MM.1S (cell line): ENCODE data around the gene CCS.

Source experiments
- DNase-seq: peaks from one replicate; pipeline ENCODE4 v3.0.0-alpha.2; 2015
- H2AFZ ChIP-seq: fragments of 300-600 bp; sonication (generic); 2 replicates; pipeline ENCODE4 v1.6.0; 2016; ENCODE audit warnings: antibody characterized with exemption, low read length
- H3F3A ChIP-seq: fragments of 300-600 bp; sonication (generic); 2 replicates; pipeline ENCODE4 v1.6.1; 2016; ENCODE audit warnings: mild to moderate bottlenecking, antibody characterized with exemption, low read length, moderate library complexity, mixed read lengths; ENCODE audit not compliant: insufficient read depth
- H3K27ac ChIP-seq: fragments of 300-600 bp; sonication (generic); 2 replicates; pipeline ENCODE4 v1.5.1; 2016; ENCODE audit warnings: mild to moderate bottlenecking, low read length
- H3K27me3 ChIP-seq: fragments of 300-600 bp; sonication (generic); replicated peaks from 2 replicates; pipeline ENCODE4 v1.6.0; 2016; ENCODE audit warnings: low read length; ENCODE audit not compliant: insufficient read depth
- H3K36me3 ChIP-seq: fragments of 300-600 bp; sonication (generic); replicated peaks from 2 replicates; pipeline ENCODE4 v1.6.1; 2016; ENCODE audit warnings: mild to moderate bottlenecking, low read length, mixed read lengths; ENCODE audit not compliant: insufficient read depth
- H3K4me1 ChIP-seq: fragments of 300-600 bp; sonication (generic); 2 replicates; pipeline ENCODE4 v1.6.1; 2016; ENCODE audit warnings: low read length, mixed read lengths
- H3K4me2 ChIP-seq: fragments of 300-600 bp; sonication (generic); 2 replicates; pipeline ENCODE4 v1.6.0; 2016; ENCODE audit warnings: low read depth, low read length
- H3K4me3 ChIP-seq: fragments of 300-600 bp; sonication (generic); 2 replicates; pipeline ENCODE4 v1.5.1; 2016; ENCODE audit warnings: low read length, mixed read lengths
- H3K79me2 ChIP-seq: fragments of 300-600 bp; sonication (generic); 2 replicates; pipeline ENCODE4 v1.6.1; 2016; ENCODE audit warnings: mixed run types, low read length, mixed read lengths
- H3K9ac ChIP-seq: fragments of 300-600 bp; sonication (generic); 2 replicates; pipeline ENCODE4 v1.6.1; 2016; ENCODE audit warnings: low read length, mixed read lengths
- H3K9me2 ChIP-seq: fragments of 300-600 bp; sonication (generic); replicated peaks from 2 replicates; pipeline ENCODE4 v1.6.1; 2016; ENCODE audit warnings: mild to moderate bottlenecking, low read length, mixed read lengths; ENCODE audit not compliant: insufficient read depth
- H3K9me3 ChIP-seq: fragments of 300-600 bp; sonication (generic); replicated peaks from 2 replicates; pipeline ENCODE4 v1.6.1; 2016; ENCODE audit warnings: mild to moderate bottlenecking, low read length, mixed read lengths; ENCODE audit not compliant: insufficient read depth
- H4K20me1 ChIP-seq: fragments of 300-600 bp; sonication (generic); 2 replicates; pipeline ENCODE4 v1.6.1; 2016; ENCODE audit warnings: mild to moderate bottlenecking, low read length, moderate library complexity, mixed read lengths; ENCODE audit not compliant: insufficient read depth
- CTCF ChIP-seq: fragments of 300-600 bp; sonication (generic); IDR thresholded peaks from 2 replicates; pipeline ENCODE4 v1.5.1; 2016; ENCODE audit warnings: antibody characterized with exemption, low read length, mixed read lengths
- EZH2 ChIP-seq: fragments of 300-600 bp; sonication (generic); optimal IDR thresholded peaks from 2 replicates; pipeline ENCODE3; 2017; ENCODE audit warnings: low read depth, mild to moderate bottlenecking, antibody characterized with exemption, low read length, mixed read lengths
- EZH2phosphoT487 ChIP-seq: fragments of 300-600 bp; sonication (generic); IDR thresholded peaks from 2 replicates; pipeline ENCODE4 v1.6.1; 2018; ENCODE audit warnings: antibody characterized with exemption, low read length

Gene CCS

DNA sequence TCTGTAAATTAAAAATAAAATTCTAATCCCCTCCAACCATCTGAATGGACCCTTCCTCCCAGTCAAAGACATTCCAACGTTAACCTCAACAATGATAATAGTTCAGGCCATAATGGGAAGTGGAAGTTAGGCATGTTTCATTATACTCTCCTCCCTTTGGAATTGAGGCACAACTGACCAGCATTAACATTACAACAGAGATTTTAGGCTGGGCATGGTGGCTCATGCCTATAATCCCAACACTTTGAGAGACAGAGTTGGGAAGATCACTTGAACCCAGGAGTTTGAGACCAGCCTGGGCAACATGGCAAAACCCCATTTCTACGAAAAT is 22.2 kb upstream of the CCS start:
- Histone ChIP-seq H3K9me3 (no peaks in the 10 kb centered on the region), H3K9ac (no peak overlapping the region), H3F3A (no peaks in the 10 kb centered on the region), H2AFZ (no peak overlapping the region), H3K27ac (no peak overlapping the region), H3K79me2 (no peaks in the 10 kb centered on the region), H3K27me3 (peaks cover 42% of the 10 kb centered on the region), H3K4me3 (no peak overlapping the region), H3K4me2 (no peak overlapping the region), H3K4me1 (no peaks in the 10 kb centered on the region), H3K9me2 (no peaks in the 10 kb centered on the region), H3K36me3 (no peaks in the 10 kb centered on the region), H4K20me1 (no peaks in the 10 kb centered on the region)
- TF ChIP-seq CTCF (no peak), EZH2 (no peak)
- DNase-seq, result no peak

DNA sequence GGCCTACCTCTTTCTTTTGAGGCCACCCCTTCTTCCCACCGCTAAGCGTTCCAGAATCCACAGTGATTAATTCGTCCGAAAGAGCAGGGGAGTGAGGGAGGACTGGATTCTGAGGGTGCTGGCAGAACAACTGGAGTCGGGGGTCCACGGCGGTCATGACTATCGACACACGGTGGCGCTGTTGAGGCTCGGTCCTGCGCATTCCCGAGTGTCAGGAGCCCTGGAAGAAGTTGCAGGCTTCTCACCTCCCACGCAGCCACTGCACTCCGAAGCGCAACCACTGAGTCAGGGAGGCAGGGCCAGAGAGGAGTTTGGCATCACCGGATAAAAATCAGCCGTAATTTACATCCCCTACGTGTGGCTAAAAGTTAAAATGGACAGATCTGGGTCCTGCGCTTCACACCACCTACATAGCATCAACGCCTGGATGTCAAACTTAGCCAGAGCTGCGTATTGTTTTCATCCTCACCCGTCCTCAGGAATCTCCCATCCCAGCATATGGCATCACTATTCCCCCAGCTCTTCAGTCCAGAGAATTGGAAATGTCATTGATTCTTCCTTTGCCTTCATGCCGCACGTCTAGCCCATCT is 13.9 kb upstream of the CCS start:
- H4K20me1 ChIP-seq, result no peaks in the 10 kb centered on the region
- H3K79me2 ChIP-seq, result no peaks in the 10 kb centered on the region
- peak; percentile 79 for TF ChIP-seq CTCF
- TF ChIP-seq EZH2, result no peak
- TF ChIP-seq EZH2phosphoT487, result no peak
- no peak overlapping the region for H3K4me3 ChIP-seq
- H2AFZ ChIP-seq, result no peak overlapping the region
- no peak overlapping the region for H3K9ac ChIP-seq
- H3K4me2 ChIP-seq, result peak overlapping the region; percentile 35; the same call in 1 of the 2 replicates
- DNase-seq, result peak; percentile 38
- no peaks in the 10 kb centered on the region for H3K36me3 ChIP-seq
- H3K9me3 ChIP-seq, result no peaks in the 10 kb centered on the region
- H3K27ac ChIP-seq, result no peak overlapping the region
- no peaks in the 10 kb centered on the region for H3K4me1 ChIP-seq
- H3K27me3 ChIP-seq, result peaks cover 21% of the 10 kb centered on the region; the same call in 1 of the 2 replicates
- H3F3A ChIP-seq, result no peaks in the 10 kb centered on the region
- H3K9me2 ChIP-seq, result no peaks in the 10 kb centered on the region

DNA sequence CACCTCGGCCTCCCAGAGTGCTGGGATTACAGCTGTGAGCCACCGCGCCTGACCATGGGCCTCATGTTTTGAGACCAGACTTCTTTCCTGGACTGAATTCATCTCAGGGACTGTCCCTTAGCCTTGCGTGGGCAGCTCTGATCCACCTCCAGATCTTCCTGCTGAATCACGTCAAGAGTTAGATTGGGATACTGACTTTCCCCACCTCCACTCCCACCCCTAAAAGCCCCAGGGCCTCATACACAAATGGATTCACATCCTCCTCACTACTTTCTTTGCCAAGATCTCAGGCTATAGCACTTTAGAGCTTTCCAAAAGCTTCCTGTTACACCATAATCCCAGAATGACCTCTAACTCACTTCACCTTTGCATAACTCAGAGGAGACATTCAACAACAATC is 12.2 kb upstream of the CCS start:
- no peak overlapping the region for H3K4me3 ChIP-seq
- no peak for DNase-seq
- H3K4me1 ChIP-seq, result no peaks in the 10 kb centered on the region
- TF ChIP-seq EZH2phosphoT487 (no peak), EZH2 (no peak), CTCF (no peak)
- no peaks in the 10 kb centered on the region for H4K20me1 ChIP-seq
- H3K36me3 ChIP-seq, result no peaks in the 10 kb centered on the region
- no peaks in the 10 kb centered on the region for H3K9me3 ChIP-seq
- H3K4me2 ChIP-seq, result no peak overlapping the region
- no peaks in the 10 kb centered on the region for H3F3A ChIP-seq
- no peak overlapping the region for H3K9ac ChIP-seq
- H3K27me3 ChIP-seq, result peaks cover 16% of the 10 kb centered on the region; the same call in 1 of the 2 replicates
- H3K79me2 ChIP-seq, result no peaks in the 10 kb centered on the region
- no peak overlapping the region for H3K27ac ChIP-seq
- no peaks in the 10 kb centered on the region for H3K9me2 ChIP-seq
- H2AFZ ChIP-seq, result no peak overlapping the region
